H1 (cell line): ENCODE results near the gene LRR1. TPM values are rescaled to one million over a fixed set of nuclear protein-coding genes. Genes with fewer than 3 reads are reported as not detected.
"Not testable (repeated sequence)": the region's sequence is repeated elsewhere in the genome, so short reads cannot be mapped to it uniquely, and the experiment has no call there.

Source experiments
- CTCF ChIA-PET: fragments of 300-600 bp; sonication (Branson Sonifier 250); formaldehyde crosslinking; loops from one replicate; lab custom pipeline; 2021; ENCODE audit not compliant: partially characterized antibody; lab: Charles Lee
- POLR2A ChIA-PET: fragments of 300-600 bp; sonication (Branson Sonifier 250); formaldehyde crosslinking; loops from one replicate; lab custom pipeline; 2021; ENCODE audit warnings: inconsistent platforms; ENCODE audit not compliant: partially characterized antibody; lab: Charles Lee
- DNase-seq, 2 experiments: peaks; one replicate each; pipeline versions ENCODE4 v3.0.0 to v3.0.0-alpha.2; 2010 to 2022; ENCODE audit warnings: low spot score in 2 of 2, low read depth in 1 of 2, mixed read lengths in 1 of 2
- FAIRE-seq: peaks from 2 replicates; lab custom pipeline; 2011; peaks lifted over from hg19 to GRCh38; lab: Jason Lieb, UNC
- H2AFZ ChIP-seq: 2 replicates; pipeline ENCODE4 v1.8.1; 2012; ENCODE audit warnings: low read length, inconsistent platforms
- H2AK5ac ChIP-seq: 2 replicates; pipeline ENCODE4 v1.6.1; 2013; ENCODE audit warnings: low read depth, low read length
- H2BK120ac ChIP-seq: replicated peaks from 2 replicates; pipeline ENCODE3; 2013; ENCODE audit warnings: low read depth, low read length, inconsistent platforms
- H2BK12ac ChIP-seq: 2 replicates; pipeline ENCODE4 v1.6.1; 2013; ENCODE audit warnings: low read depth, low read length
- H2BK15ac ChIP-seq: 2 replicates; pipeline ENCODE4 v1.6.1; 2013; ENCODE audit warnings: low read length
- H2BK20ac ChIP-seq: 2 replicates; pipeline ENCODE4 v1.6.1; 2013; ENCODE audit warnings: low read length
- H2BK5ac ChIP-seq: 2 replicates; pipeline ENCODE4 v1.6.1; 2013; ENCODE audit warnings: low read depth, low read length
- H3K14ac ChIP-seq: 2 replicates; pipeline ENCODE4 v1.6.1; 2013; ENCODE audit warnings: inconsistent platforms; ENCODE audit not compliant: insufficient read length
- H3K18ac ChIP-seq: 2 replicates; pipeline ENCODE4 v1.6.1; 2013; ENCODE audit warnings: low read length; ENCODE audit errors: extremely low read depth
- H3K23ac ChIP-seq: 2 replicates; pipeline ENCODE4 v1.6.1; 2013; ENCODE audit warnings: inconsistent platforms; ENCODE audit not compliant: insufficient read length
- H3K23me2 ChIP-seq: 2 replicates; pipeline ENCODE4 v1.6.1; 2013; ENCODE audit warnings: low read depth, low read length
- H3K27ac ChIP-seq: 2 replicates; pipeline ENCODE4 v1.6.1; 2011; ENCODE audit warnings: low read depth, low read length, inconsistent platforms
- H3K27me3 ChIP-seq, 4 experiments: replicated peaks in 1 of 4; 1 replicate in 1 of 4; 2 replicates in 3 of 4; pipeline versions ENCODE4 v1.6.1 to v1.8.1; 2011 to 2013; ENCODE audit warnings: low read length in 3 of 4, mild to moderate bottlenecking in 3 of 4, inconsistent platforms in 2 of 4, mixed read lengths in 2 of 4, moderate library complexity in 1 of 4; ENCODE audit not compliant: control insufficient read depth in 3 of 4, insufficient read depth in 3 of 4; ENCODE audit errors: extremely low read depth in 1 of 4
- H3K36me3 ChIP-seq, 4 experiments: 2 replicates each; pipeline versions ENCODE4 v1.6.1 to v1.8.1; 2011 to 2013; ENCODE audit warnings: mild to moderate bottlenecking in 4 of 4, low read length in 3 of 4, moderate library complexity in 2 of 4, control low read depth in 1 of 4, inconsistent platforms in 1 of 4; ENCODE audit not compliant: insufficient read depth in 4 of 4, control insufficient read depth in 2 of 4
- H3K4ac ChIP-seq: replicated peaks from 2 replicates; pipeline ENCODE3; 2013; ENCODE audit warnings: low read length, low read depth, mixed read lengths, inconsistent platforms; ENCODE audit not compliant: insufficient read length
- H3K4me1 ChIP-seq, 4 experiments: replicated peaks in 1 of 4; 1 replicate in 1 of 4; 2 replicates in 3 of 4; pipeline versions ENCODE4 v1.6.1 to v1.8.1; 2011 to 2013; ENCODE audit warnings: low read length in 3 of 4, inconsistent platforms in 2 of 4, mixed read lengths in 1 of 4; ENCODE audit not compliant: insufficient read depth in 4 of 4, control insufficient read depth in 3 of 4
- H3K4me2 ChIP-seq, 2 experiments: 2 replicates each; pipeline versions ENCODE4 v1.6.1 to v1.8.1; 2011 to 2013; ENCODE audit warnings: low read depth in 2 of 2, low read length in 2 of 2, control low read depth in 1 of 2, inconsistent platforms in 1 of 2, mild to moderate bottlenecking in 1 of 2; ENCODE audit not compliant: insufficient read depth in 1 of 2
- H3K4me3 ChIP-seq, 4 experiments: fragments of 200-600, 300-600 bp in 1 of 4; sonication (generic), shearing (Covaris generic), sonication (Bioruptor Twin) in 1 of 4; 2 replicates each; pipeline versions ENCODE4 v1.5.1 to v1.8.1; 2011 to 2016; ENCODE audit warnings: low read length in 4 of 4, low read depth in 3 of 4, control low read depth in 2 of 4, inconsistent platforms in 2 of 4, mild to moderate bottlenecking in 2 of 4, mixed read lengths in 1 of 4, moderate library complexity in 1 of 4; ENCODE audit not compliant: insufficient read depth in 2 of 4; ENCODE audit errors: extremely low read depth in 1 of 4
- H3K56ac ChIP-seq: replicated peaks from 2 replicates; pipeline ENCODE3; 2013; ENCODE audit warnings: low read depth, mild to moderate bottlenecking, mixed read lengths, low read length, inconsistent platforms; ENCODE audit not compliant: insufficient read length
- H3K79me1 ChIP-seq: 2 replicates; pipeline ENCODE4 v1.6.1; 2013; ENCODE audit warnings: low read depth, low read length, control low read depth
- H3K79me2 ChIP-seq, 2 experiments: 2 replicates each; pipeline versions ENCODE4 v1.6.1 to v1.8.1; 2012 to 2013; ENCODE audit warnings: low read length in 2 of 2, mild to moderate bottlenecking in 2 of 2, inconsistent platforms in 1 of 2; ENCODE audit not compliant: insufficient read depth in 2 of 2, control insufficient read depth in 1 of 2
- H3K9ac ChIP-seq, 4 experiments: replicated peaks in 1 of 4; 1 replicate in 1 of 4; 2 replicates in 3 of 4; pipeline versions ENCODE4 v1.6.1 to v1.8.1; 2011 to 2013; ENCODE audit warnings: low read depth in 3 of 4, low read length in 3 of 4, control low read depth in 2 of 4, mild to moderate bottlenecking in 2 of 4, moderate library complexity in 2 of 4, inconsistent platforms in 1 of 4; ENCODE audit errors: extremely low read depth in 1 of 4
- H3K9me3 ChIP-seq, 2 experiments: 2 replicates each; pipeline versions ENCODE4 v1.6.1 to v1.8.1; 2012 to 2013; ENCODE audit warnings: mild to moderate bottlenecking in 2 of 2, moderate library complexity in 2 of 2, control low read depth in 1 of 2, inconsistent platforms in 1 of 2, low read depth in 1 of 2, low read length in 1 of 2, mixed read lengths in 1 of 2; ENCODE audit not compliant: insufficient read depth in 2 of 2
- H4K20me1 ChIP-seq, 2 experiments: replicated peaks in 1 of 2; 2 replicates each; pipeline versions ENCODE3 to v1.8.1; 2011 to 2013; ENCODE audit warnings: inconsistent platforms in 2 of 2, low read length in 2 of 2, mild to moderate bottlenecking in 1 of 2; ENCODE audit not compliant: insufficient read depth in 2 of 2, control insufficient read depth in 1 of 2
- H4K5ac ChIP-seq: 2 replicates; pipeline ENCODE4 v1.6.1; 2013; ENCODE audit warnings: low read length, low read depth, mixed read lengths, inconsistent platforms; ENCODE audit not compliant: insufficient read length
- H4K8ac ChIP-seq: 2 replicates; pipeline ENCODE4 v1.8.0; 2013; ENCODE audit warnings: mild to moderate bottlenecking, moderate library complexity, low read length, inconsistent platforms; ENCODE audit not compliant: insufficient read depth; ENCODE audit errors: extremely low read depth
- H4K91ac ChIP-seq: replicated peaks from 2 replicates; pipeline ENCODE3; 2013; ENCODE audit warnings: low read length, mixed read lengths, inconsistent platforms; ENCODE audit not compliant: insufficient read length
- WGBS, 2 experiments: shearing (Covaris generic) in 1 of 2; methylation state at CpG; one replicate each; pipeline versions ENCODE4 v1.1.6 to v1.1.7; 2013 to 2015; ENCODE audit warnings: low lambda C conversion rate in 2 of 2, mixed read lengths in 2 of 2, inconsistent platforms in 1 of 2, low coverage in 1 of 2, missing lambda C conversion rate in 1 of 2; ENCODE audit not compliant: insufficient replicate concordance in 2 of 2, insufficient coverage in 1 of 2, insufficient read length in 1 of 2; ENCODE audit errors: extremely low coverage in 1 of 2, missing lambda C conversion rate in 1 of 2; 5-methylcytosine and 5-hydroxymethylcytosine counted together
- polyA plus RNA-seq, 7 experiments: library from polyadenylated mRNA; depleted of rRNA in 3 of 7; stranded (reverse) in 5 of 7; unstranded in 2 of 7; fragments of >200 nt in 5 of 7; fragments of 200-250 nt in 2 of 7; gene quantifications; 1 replicate in 5 of 7; 2 replicates in 1 of 7; 4 replicates in 1 of 7; pipeline versions ENCODE4 v1.2.1 to v1.2.3, GENCODE V29; 2011 to 2013; ENCODE audit warnings: missing spikeins in 2 of 7, mixed read lengths in 2 of 7
- total RNA-seq: library from RNA; stranded (reverse); fragmentation: NEBNext Ultra II Directional; extraction: Animal tissue kit (Norgen Biotek cat#: 25700); gene quantifications from 2 replicates; pipeline ENCODE4 v1.2.1, GENCODE V29; 2021

LRR1 gene
- total and polyA plus RNA-seq, 2 of the 8 experiments (the other 6 are each of a cell fraction or from before 2014, with no cell fraction given) = 30.7 to 37.5 TPM

DNA sequence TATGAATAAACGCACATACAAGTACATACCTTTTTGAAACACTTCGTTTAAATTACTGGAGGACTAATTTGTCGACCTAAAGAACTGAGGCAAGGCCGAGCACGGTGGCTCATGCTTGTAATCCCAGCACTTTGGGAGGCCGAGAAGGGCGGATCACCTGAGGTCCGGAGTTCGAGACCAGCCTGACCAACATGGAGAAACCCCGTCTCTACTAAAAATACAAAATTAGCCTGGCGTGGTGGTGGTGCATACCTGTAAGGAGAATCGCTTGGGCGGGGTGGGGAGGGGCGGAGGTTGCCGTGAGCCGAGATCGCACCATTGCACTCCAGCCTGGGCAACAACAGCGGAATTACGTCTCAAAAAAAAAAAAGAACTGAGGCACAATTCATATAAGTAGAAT lies 20.5 kb downstream of the LRR1 start:
- H3K56ac ChIP-seq, H3K14ac ChIP-seq, DNase-seq, H4K5ac ChIP-seq, H2AK5ac ChIP-seq, H2BK12ac ChIP-seq, H4K20me1 ChIP-seq, H3K23ac ChIP-seq, H3K4ac ChIP-seq, H2BK15ac ChIP-seq, H4K8ac ChIP-seq, H3K79me1 ChIP-seq, H3K23me2 ChIP-seq, H3K27me3 ChIP-seq, H3K18ac ChIP-seq, H2BK20ac ChIP-seq, H3K27ac ChIP-seq, H4K91ac ChIP-seq, FAIRE-seq, H3K9me3 ChIP-seq, H2AFZ ChIP-seq, H3K4me1 ChIP-seq, H2BK120ac ChIP-seq, H2BK5ac ChIP-seq: not testable (repeated sequence)
- H3K4me2 ChIP-seq = peak overlapping the region; percentile 76 to 91
- peak overlapping the region in 2 of 4 experiments; percentile 94 to 98; a peak in 3 of 7 replicates for H3K9ac ChIP-seq
- WGBS, 2 experiments = 71% methylated on average over 19 of the region's 19 CpGs; no CpG with 5 or more reads in 1 of the 2 experiments
- H3K79me2 ChIP-seq = peaks cover 5 to 48% of the 10 kb centered on the region in 2 experiments; a peak in 3 of 4 replicates
- ChIA-PET CTCF (interaction anchor here (1.0 kb wide), 1 partner anchor 13 kb away, joined by 3 read pairs; no protein-coding TSS in a partner anchor), POLR2A (interaction anchor here (0.6 to 3.9 kb wide), 8 partner anchors 8 to 142 kb away, joined by 3 to 53 read pairs (median 14); partner anchors contain the start of genes LRR1, POLE2 and RPS29)
- peak overlapping the region; percentile 80 to 99 (median 94) for H3K4me3 ChIP-seq
- H3K36me3 ChIP-seq = peaks cover 4 to 41% (median 5%) of the 10 kb centered on the region in 4 experiments; a peak in 7 of 8 replicates
